K562 (cell line): ENCODE data around the gene CDC25B. TPM values are rescaled to one million over a fixed set of nuclear protein-coding genes. Genes with fewer than 3 reads are reported as not detected.

Source experiments
- ATAC-seq: fragments of 200-7000 bp; cut with Tn5 transposase; 3 replicates; pipeline ENCODE4 v1.9.1; 2020; ENCODE audit warnings: moderate library complexity
- BruUV-seq: library from RNA; stranded (reverse); fragments of 400-500 nt; replicated peaks from 2 replicates; lab custom pipeline; 2021; lab: Mats Ljungman, UMichigan
- CTCF ChIA-PET: fragments of 300-600 bp; formaldehyde crosslinking; extraction: SDS; loops from one replicate; lab custom pipeline; 2021; ENCODE audit warnings: low intra/inter-chr PET ratio; lab: Yijun Ruan, JAX
- POLR2A ChIA-PET: fragments of 300-600, 350-650 bp; sonication (Branson Sonifier 250); formaldehyde crosslinking; extraction: SDS; loops from one replicate; lab custom pipeline; 2021; ENCODE audit warnings: antibody characterized with exemption, inconsistent platforms; lab: Yijun Ruan, JAX
- DNase-seq, 4 experiments: peaks; one replicate each; pipeline versions ENCODE4 v3.0.0 to v3.0.0-alpha.2; 2011 to 2018; ENCODE audit warnings: low spot score in 3 of 4, mixed read lengths in 3 of 4; ENCODE audit errors: extremely low read depth in 1 of 4
- FAIRE-seq: peaks from 2 replicates; lab custom pipeline; 2011; peaks lifted over from hg19 to GRCh38; lab: Jason Lieb, UNC
- H2AFZ ChIP-seq: 2 replicates; pipeline ENCODE4 v1.6.0; 2011; ENCODE audit warnings: low read depth, low read length, control low read depth, inconsistent platforms
- H3K27ac ChIP-seq: fragments of 200-600 bp; 3 replicates; pipeline ENCODE4 v1.8.0; 2011; ENCODE audit warnings: low read depth, mild to moderate bottlenecking, control low read depth, inconsistent platforms, low read length, moderate library complexity, mixed read lengths; ENCODE audit errors: extremely low read depth
- H3K27me3 ChIP-seq, 2 experiments: fragments of 300-600 bp in 1 of 2; 2 replicates in 1 of 2; 3 replicates in 1 of 2; pipeline versions ENCODE4 v1.6.0 to v1.8.0; 2011; ENCODE audit warnings: inconsistent platforms in 2 of 2, low read length in 2 of 2, mild to moderate bottlenecking in 1 of 2, mixed read lengths in 1 of 2, moderate library complexity in 1 of 2; ENCODE audit not compliant: control insufficient read depth in 2 of 2, insufficient read depth in 2 of 2
- H3K36me3 ChIP-seq: fragments of 300-600 bp; 3 replicates; pipeline ENCODE4 v1.8.0; 2011; ENCODE audit warnings: mild to moderate bottlenecking, low read length, inconsistent platforms; ENCODE audit not compliant: control insufficient read depth, insufficient read depth
- H3K4me1 ChIP-seq, 2 experiments: fragments of 200-600 bp in 1 of 2; replicated peaks in 1 of 2; 2 replicates in 1 of 2; 3 replicates in 1 of 2; pipeline versions ENCODE4 v1.5.1 to v1.8.0; 2011; ENCODE audit warnings: inconsistent platforms in 2 of 2, low read length in 2 of 2, mild to moderate bottlenecking in 1 of 2, mixed read lengths in 1 of 2, moderate library complexity in 1 of 2; ENCODE audit not compliant: control insufficient read depth in 2 of 2, insufficient read depth in 2 of 2
- H3K4me2 ChIP-seq: 2 replicates; pipeline ENCODE4 v1.6.1; 2011; ENCODE audit warnings: low read length, control low read depth, inconsistent platforms, mixed read lengths; ENCODE audit not compliant: insufficient read depth
- H3K4me3 ChIP-seq: fragments of 200-600 bp; sonication (generic), shearing (Covaris generic); 2 replicates; pipeline ENCODE4 v1.5.1; 2016; ENCODE audit warnings: control low read depth, inconsistent platforms
- H3K79me2 ChIP-seq: fragments of 200-600 bp; 3 replicates; pipeline ENCODE4 v1.8.0; 2011; ENCODE audit warnings: low read length, inconsistent platforms; ENCODE audit not compliant: control insufficient read depth, insufficient read depth
- H3K9ac ChIP-seq, 2 experiments: 2 replicates each; pipeline versions ENCODE4 v1.6.0 to v1.6.1; 2011; ENCODE audit warnings: low read depth in 2 of 2, low read length in 2 of 2, control low read depth in 1 of 2, inconsistent platforms in 1 of 2, mild to moderate bottlenecking in 1 of 2, mixed read lengths in 1 of 2; ENCODE audit not compliant: insufficient read depth in 1 of 2
- H3K9me1 ChIP-seq: one replicate; pipeline ENCODE4 v1.6.0; 2011; ENCODE audit warnings: inconsistent platforms, mild to moderate bottlenecking, low read length, moderate library complexity; ENCODE audit not compliant: control insufficient read depth, insufficient read depth
- H3K9me3 ChIP-seq: replicated peaks from 2 replicates; pipeline ENCODE4 v1.5.1; 2011; ENCODE audit warnings: low read depth, low read length, inconsistent platforms; ENCODE audit not compliant: control insufficient read depth, insufficient read depth
- H4K20me1 ChIP-seq: replicated peaks from 2 replicates; pipeline ENCODE4 v1.6.1; 2011; ENCODE audit warnings: low read length, inconsistent platforms, mixed read lengths; ENCODE audit not compliant: control insufficient read depth, insufficient read depth
- FOXA3 ChIP-seq, 2 experiments: fragments of 450-650 bp in 1 of 2; sonication (generic) in 1 of 2; formaldehyde crosslinking; IDR thresholded peaks in 1 of 2; conservative IDR thresholded peaks in 1 of 2; 2 replicates each; pipeline versions ENCODE4 v1.4.0 to v1.8.0; 2020 to 2022; ENCODE audit warnings: mild to moderate bottlenecking in 2 of 2, missing genetic modification reagents in 1 of 2
- GABPB2 ChIP-seq: fragments of 250-450 bp; sonication (Bioruptor Pico); conservative IDR thresholded peaks from 2 replicates; pipeline ENCODE4 v1.5.1; 2021; ENCODE audit warnings: mild to moderate bottlenecking
- KDM1A ChIP-seq, 2 experiments: fragments of 450-650 bp; IDR thresholded peaks; 2 replicates each; pipeline ENCODE4 v1.6.1; 2016; ENCODE audit warnings: mild to moderate bottlenecking in 2 of 2
- RCOR1 ChIP-seq, 2 experiments: IDR thresholded peaks; 2 replicates each; pipeline ENCODE4 v1.6.1; 2012; ENCODE audit warnings: low read depth in 2 of 2, low read length in 2 of 2, borderline replicate concordance in 1 of 2, improper control_type of control experiment in 1 of 2
- SMAD4 ChIP-seq: fragments of 250-450 bp; sonication (Bioruptor Pico); conservative IDR thresholded peaks from 2 replicates; pipeline ENCODE4 v1.8.0; 2021; ENCODE audit warnings: inconsistent platforms, mild to moderate bottlenecking, moderate library complexity
- SRSF1 ChIP-seq: fragments of 200-400 bp; formaldehyde crosslinking; IDR thresholded peaks from 2 replicates; pipeline ENCODE4 v1.6.1; 2017; ENCODE audit warnings: mild to moderate bottlenecking, low read depth, low read length, moderate library complexity
- ZNF274 ChIP-seq: IDR thresholded peaks from 2 replicates; pipeline ENCODE4 v1.6.1; 2011; ENCODE audit warnings: low read depth, mild to moderate bottlenecking, low read length, moderate library complexity, borderline replicate concordance
- ZNF324 ChIP-seq: fragments of 250-450 bp; sonication (Bioruptor Pico); IDR thresholded peaks from 2 replicates; pipeline ENCODE4 v1.4.0; 2020; ENCODE audit warnings: mild to moderate bottlenecking
- ZNF589 ChIP-seq: fragments of 200-800 bp; sonication (Bioruptor generic); IDR thresholded peaks from 2 replicates; pipeline ENCODE4 v1.6.1; 2016; ENCODE audit warnings: low read depth, missing genetic modification characterization, missing compliant biosample characterization
- ZNF695 ChIP-seq: fragments of 450-650 bp; formaldehyde crosslinking; IDR thresholded peaks from 2 replicates; pipeline ENCODE4 v1.4.0; 2020; ENCODE audit warnings: mild to moderate bottlenecking, moderate library complexity
- WGBS: fragments of 100-300 bp; shearing (Covaris generic); methylation state at CpG from one replicate; pipeline ENCODE4 v1.1.6; 2016; ENCODE audit warnings: low coverage, mixed read lengths; ENCODE audit not compliant: insufficient coverage; ENCODE audit errors: missing lambda C conversion rate; 5-methylcytosine and 5-hydroxymethylcytosine counted together
- in situ Hi-C: fragments of 300-500 bp; cut with MboI; formaldehyde crosslinking; loops from 4 replicates; pipeline ENCODE4 v1.15.0; 2018; ENCODE audit warnings: inconsistent platforms, mixed read lengths
- intact Hi-C: fragments of 100-400 bp; cut with micrococcal nuclease; formaldehyde crosslinking; loops from 2 replicates; pipeline ENCODE4 v1.14.2; 2022
- polyA plus RNA-seq, 8 experiments: library from polyadenylated mRNA; depleted of rRNA in 4 of 8; stranded (reverse) in 5 of 8; unstranded in 3 of 8; fragments of >200 nt; fragmentation: Nextera tagmentation in 2 of 8; fragmentation: Illumina TruSeq in 1 of 8; extraction: Ambion mirVana in 2 of 8; extraction: Trizol in 1 of 8; gene quantifications; 2 replicates each; pipeline versions ENCODE4 v1.2.1 to v1.2.3, GENCODE V29; 2011 to 2014; ENCODE audit warnings: inconsistent platforms in 1 of 8, missing spikeins in 1 of 8
- total RNA-seq, 7 experiments: library from RNA; depleted of rRNA in 6 of 7; stranded (reverse); fragments of >200 nt in 6 of 7; fragmentation: Illumina TruSeq in 2 of 7; extraction: Trizol in 2 of 7; gene quantifications; 2 replicates each; pipeline versions ENCODE4 v1.2.1 to v1.2.3, GENCODE V29; 2011 to 2021; ENCODE audit warnings: low replicate concordance in 1 of 7
- TF ChIP-seq, protein P1 (sequence below): fragments of 250-450 bp; sonication (Bioruptor Pico); IDR thresholded peaks from 2 replicates; pipeline ENCODE4 v1.4.0; 2020; ENCODE audit warnings: borderline replicate concordance
- TF ChIP-seq, protein P2 (sequence below), 2 experiments: fragments of 200-800 bp in 1 of 2; sonication (Bioruptor generic) in 1 of 2; sonication (generic) in 1 of 2; formaldehyde crosslinking in 1 of 2; IDR thresholded peaks in 1 of 2; conservative IDR thresholded peaks in 1 of 2; 2 replicates each; pipeline versions ENCODE4 v1.5.0 to v1.6.1; 2016 to 2020; ENCODE audit warnings: missing compliant biosample characterization in 1 of 2, missing genetic modification characterization in 1 of 2, missing genetic modification reagents in 1 of 2

CDC25B gene
- total and polyA plus RNA-seq, 9 of the 15 experiments (the other 6 are each of a cell fraction or from before 2014, with no cell fraction given): 2.3 to 35.7 (median 9.5) TPM

DNA sequence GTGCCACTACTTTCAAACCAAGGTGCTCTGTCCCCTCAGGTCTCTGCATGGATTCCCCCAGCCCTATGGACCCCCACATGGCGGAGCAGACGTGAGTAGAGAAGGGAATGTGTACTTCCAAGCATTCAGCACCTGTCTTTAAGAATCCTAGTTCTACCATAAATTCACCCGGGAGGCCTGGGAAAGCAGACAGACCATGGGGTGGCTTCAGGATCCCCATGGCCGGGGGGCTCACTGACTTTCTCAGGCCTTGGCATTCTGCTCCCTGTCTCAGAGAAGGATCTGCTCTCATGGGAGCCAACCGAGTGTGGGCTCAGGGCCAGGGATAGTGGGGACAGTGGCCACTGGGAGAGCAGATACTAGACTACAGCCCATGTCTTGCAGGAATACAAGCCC, 2.3 kb downstream of the CDC25B start (continued):
- TF ChIP-seq, protein P1, sequence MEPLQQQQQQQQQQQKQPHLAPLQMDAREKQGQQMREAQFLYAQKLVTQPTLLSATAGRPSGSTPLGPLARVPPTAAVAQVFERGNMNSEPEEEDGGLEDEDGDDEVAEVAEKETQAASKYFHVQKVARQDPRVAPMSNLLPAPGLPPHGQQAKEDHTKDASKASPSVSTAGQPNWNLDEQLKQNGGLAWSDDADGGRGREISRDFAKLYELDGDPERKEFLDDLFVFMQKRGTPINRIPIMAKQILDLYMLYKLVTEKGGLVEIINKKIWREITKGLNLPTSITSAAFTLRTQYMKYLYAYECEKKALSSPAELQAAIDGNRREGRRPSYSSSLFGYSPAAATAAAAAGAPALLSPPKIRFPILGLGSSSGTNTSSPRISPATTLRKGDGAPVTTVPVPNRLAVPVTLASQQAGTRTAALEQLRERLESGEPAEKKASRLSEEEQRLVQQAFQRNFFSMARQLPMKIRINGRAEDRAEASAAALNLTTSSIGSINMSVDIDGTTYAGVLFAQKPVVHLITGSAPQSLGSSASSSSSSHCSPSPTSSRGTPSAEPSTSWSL (CRISPR knock-in tag): no peak
- TF ChIP-seq ZNF695 (CRISPR knock-in tag): no peak
- TF ChIP-seq ZNF589: no peak
- TF ChIP-seq SRSF1: no peak
- TF ChIP-seq, all 486 proteins: peak for 0

DNA sequence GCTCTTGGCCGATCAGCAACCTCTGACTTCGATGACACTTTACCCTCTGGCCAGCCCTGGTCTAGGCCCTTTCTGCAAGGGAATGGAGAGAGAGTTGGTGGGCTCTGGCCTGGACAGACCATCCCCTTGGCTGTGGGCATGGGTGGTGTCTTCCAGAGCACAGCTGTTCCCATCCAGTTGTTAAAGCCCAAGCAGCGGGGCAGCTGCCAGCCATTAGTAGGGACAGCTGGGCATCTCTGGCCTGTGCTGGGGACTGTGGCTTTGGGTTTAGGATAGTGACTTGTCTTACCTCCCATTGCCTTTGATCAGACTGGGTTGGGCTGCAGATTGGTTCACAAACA, 2.8 kb downstream of the CDC25B start:
- ATAC-seq (no peak), FAIRE-seq (no peak), DNase-seq (no peak)
- Histone ChIP-seq H3K27me3 (no peaks in the 10 kb centered on the region), H3K79me2 (peaks cover 12% of the 10 kb centered on the region; the same call in 2 of the 3 replicates), H4K20me1 (no peaks in the 10 kb centered on the region), H3K9me1 (no peaks in the 10 kb centered on the region), H3K27ac (no peak overlapping the region), H3K9me3 (no peaks in the 10 kb centered on the region), H3K4me1 (peaks cover 14 to 44% of the 10 kb centered on the region in 2 experiments; a peak in 4 of 5 replicates), H3K9ac (0 out of 4 replicates have a peak overlapping the region, but pooled peaks of 1 of the 2 experiments have one; percentile 28), H3K36me3 (peaks cover 49% of the 10 kb centered on the region; the same call in 2 of the 3 replicates), H2AFZ (no peak overlapping the region), H3K4me2 (no peak overlapping the region), H3K4me3 (no peak overlapping the region)
- BruUV-seq: no TSS peak
- WGBS: 94% methylated on average over 2 of the region's 3 CpGs
- in situ Hi-C loops (no loop called here), intact Hi-C loops (no loop called here)
- POLR2A ChIA-PET: no interaction called here
- CTCF ChIA-PET: no interaction called here
- TF ChIP-seq, protein P2, sequence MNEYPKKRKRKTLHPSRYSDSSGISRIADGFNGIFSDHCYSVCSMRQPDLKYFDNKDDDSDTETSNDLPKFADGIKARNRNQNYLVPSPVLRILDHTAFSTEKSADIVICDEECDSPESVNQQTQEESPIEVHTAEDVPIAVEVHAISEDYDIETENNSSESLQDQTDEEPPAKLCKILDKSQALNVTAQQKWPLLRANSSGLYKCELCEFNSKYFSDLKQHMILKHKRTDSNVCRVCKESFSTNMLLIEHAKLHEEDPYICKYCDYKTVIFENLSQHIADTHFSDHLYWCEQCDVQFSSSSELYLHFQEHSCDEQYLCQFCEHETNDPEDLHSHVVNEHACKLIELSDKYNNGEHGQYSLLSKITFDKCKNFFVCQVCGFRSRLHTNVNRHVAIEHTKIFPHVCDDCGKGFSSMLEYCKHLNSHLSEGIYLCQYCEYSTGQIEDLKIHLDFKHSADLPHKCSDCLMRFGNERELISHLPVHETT (CRISPR knock-in tag; conservative IDR thresholded peaks at IDR 0.05 in 1 of 2, IDR thresholded peaks at IDR 0.05 in 1 of 2): no peak
- TF ChIP-seq ZNF324 (CRISPR knock-in tag) (no peak), KDM1A (IDR thresholded peaks at IDR 0.05) (no peak), ZNF274 (no peak), GABPB2 (CRISPR knock-in tag) (no peak), FOXA3 (CRISPR knock-in tag; conservative IDR thresholded peaks at IDR 0.05 in 1 of 2, IDR thresholded peaks at IDR 0.05 in 1 of 2) (no peak), SMAD4 (CRISPR knock-in tag) (no peak), RCOR1 (IDR thresholded peaks at IDR 0.05; ENCODE audit: borderline replicate concordance in 1 of 2, low read depth in 2 of 2, low read length in 2 of 2) (no peak)
